Measurements from ENCODE around the gene GDPD5. TPM values are rescaled to one million over a fixed set of nuclear protein-coding genes. Genes with fewer than 3 reads are reported as not detected.

The GDPD5 gene
- total and polyA plus RNA-seq, 12 donors, result 4.1 to 110 (median 14.5) TPM

DNA sequence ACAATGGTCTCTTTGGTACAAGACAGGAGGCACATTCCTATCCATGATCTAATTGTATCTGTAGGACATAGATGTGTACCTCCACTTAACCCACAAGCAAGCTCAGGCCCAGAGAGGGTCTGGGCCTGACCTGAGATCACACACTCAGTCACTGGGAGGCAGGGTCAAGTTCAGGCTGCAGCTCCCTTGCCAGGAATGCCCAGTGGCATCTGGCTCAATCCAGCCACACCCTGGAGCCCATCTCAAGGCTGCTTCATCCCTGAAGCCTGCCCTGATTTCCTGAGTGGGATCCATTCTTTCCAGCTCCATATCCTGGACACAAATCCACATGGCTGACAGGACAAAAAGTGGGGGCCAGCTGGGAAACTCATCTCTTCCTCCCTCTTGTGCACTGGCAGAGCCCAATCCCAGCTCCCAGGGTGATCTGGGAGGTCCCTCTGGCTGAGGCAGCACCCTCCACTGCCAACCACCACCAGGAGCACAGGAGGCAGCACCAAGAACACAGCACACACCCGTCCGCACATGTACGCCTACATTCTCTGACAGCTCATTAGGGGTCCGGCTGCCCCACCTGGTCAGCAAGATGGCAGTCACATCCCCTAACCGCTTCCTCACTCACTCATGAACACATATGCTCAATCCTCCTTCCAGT lies 53.5 kb downstream of the GDPD5 start:
- no peak for TF ChIP-seq POLR2A (IDR thresholded peaks at IDR 0.05)
- TF ChIP-seq, protein P1, sequence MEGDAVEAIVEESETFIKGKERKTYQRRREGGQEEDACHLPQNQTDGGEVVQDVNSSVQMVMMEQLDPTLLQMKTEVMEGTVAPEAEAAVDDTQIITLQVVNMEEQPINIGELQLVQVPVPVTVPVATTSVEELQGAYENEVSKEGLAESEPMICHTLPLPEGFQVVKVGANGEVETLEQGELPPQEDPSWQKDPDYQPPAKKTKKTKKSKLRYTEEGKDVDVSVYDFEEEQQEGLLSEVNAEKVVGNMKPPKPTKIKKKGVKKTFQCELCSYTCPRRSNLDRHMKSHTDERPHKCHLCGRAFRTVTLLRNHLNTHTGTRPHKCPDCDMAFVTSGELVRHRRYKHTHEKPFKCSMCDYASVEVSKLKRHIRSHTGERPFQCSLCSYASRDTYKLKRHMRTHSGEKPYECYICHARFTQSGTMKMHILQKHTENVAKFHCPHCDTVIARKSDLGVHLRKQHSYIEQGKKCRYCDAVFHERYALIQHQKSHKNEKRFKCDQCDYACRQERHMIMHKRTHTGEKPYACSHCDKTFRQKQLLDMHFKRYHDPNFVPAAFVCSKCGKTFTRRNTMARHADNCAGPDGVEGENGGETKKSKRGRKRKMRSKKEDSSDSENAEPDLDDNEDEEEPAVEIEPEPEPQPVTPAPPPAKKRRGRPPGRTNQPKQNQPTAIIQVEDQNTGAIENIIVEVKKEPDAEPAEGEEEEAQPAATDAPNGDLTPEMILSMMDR (IDR thresholded peaks at IDR 0.05), result no peak
- Histone ChIP-seq H3K36me3 (replicated peaks in 1 of 2) (no peaks in the 10 kb centered on the region), H3K27me3 (no peaks in the 10 kb centered on the region), H3K27ac (no peak overlapping the region), H3K4me1 (replicated peaks in 1 of 2) (peaks cover 7 to 54% of the 10 kb centered on the region in 2 donors), H3K9me3 (replicated peaks in 1 of 3) (no peaks in the 10 kb centered on the region), H3K4me3 (no peak overlapping the region)
- no peak for DNase-seq
- 90 to 98% (median 93%) methylated on average over 5 of the region's 5 CpGs for WGBS, 4 donors
- intact Hi-C loops (cut with DNase I), result no loop called here

DNA sequence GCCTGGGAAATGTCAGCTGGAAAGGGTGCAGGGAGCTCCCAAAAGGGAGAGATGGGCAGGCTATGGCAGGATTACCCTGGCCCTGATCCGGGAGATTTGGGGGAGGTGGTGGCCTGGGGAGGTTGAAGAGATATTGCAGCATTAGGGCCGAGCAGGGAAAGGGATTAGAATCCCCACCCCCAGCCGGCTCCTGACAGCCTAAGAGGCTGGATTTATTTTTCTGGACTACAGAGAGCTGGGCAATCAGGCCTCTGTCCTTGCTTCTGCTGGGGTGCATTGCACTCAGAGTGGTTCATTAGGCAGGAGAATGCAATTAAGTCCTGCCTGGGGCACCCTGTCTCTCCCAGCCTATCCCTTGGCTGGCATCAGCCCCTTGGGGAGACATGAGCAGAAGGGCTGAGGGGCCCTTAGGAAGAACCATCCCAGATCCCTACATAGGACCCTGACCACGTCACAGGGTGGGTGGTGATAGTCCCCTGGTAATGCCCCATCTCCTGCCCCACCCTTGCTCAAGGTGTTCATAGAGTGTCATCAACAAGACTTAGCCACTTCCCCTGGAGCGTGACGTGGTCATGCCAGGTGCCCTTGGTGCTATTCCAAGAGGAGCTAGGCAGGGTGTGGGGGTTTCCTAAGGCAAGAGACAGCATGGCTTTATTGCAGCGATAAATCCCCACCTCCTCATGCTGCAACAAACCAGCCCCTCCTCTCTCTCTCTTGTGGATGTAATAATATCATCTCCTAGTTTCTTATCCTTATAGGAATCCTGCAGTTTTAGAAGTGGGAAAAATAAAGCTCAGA lies 54.4 kb downstream of the GDPD5 start:
- no peaks in the 10 kb centered on the region for H3K36me3 ChIP-seq (replicated peaks in 1 of 2)
- 80 to 91% (median 87%) methylated on average over 4 to 7 of the region's 7 CpGs for WGBS, 4 donors
- H3K9me3 ChIP-seq (replicated peaks in 1 of 3), result no peaks in the 10 kb centered on the region
- intact Hi-C loops (cut with DNase I), result no loop called here
- H3K27me3 ChIP-seq, result no peaks in the 10 kb centered on the region
- H3K4me1 ChIP-seq (replicated peaks in 1 of 2), result peaks cover 7 to 54% of the 10 kb centered on the region in 2 donors
- H3K4me3 ChIP-seq, result no peak overlapping the region
- peak overlapping the region in 1 of 5 donors; percentile 38 for H3K27ac ChIP-seq
- TF ChIP-seq POLR2A (IDR thresholded peaks at IDR 0.05), result no peak
- TF ChIP-seq, protein P1 (IDR thresholded peaks at IDR 0.05), result no peak
- DNase-seq, result peak in 1 of 7 donors; percentile 83

DNA sequence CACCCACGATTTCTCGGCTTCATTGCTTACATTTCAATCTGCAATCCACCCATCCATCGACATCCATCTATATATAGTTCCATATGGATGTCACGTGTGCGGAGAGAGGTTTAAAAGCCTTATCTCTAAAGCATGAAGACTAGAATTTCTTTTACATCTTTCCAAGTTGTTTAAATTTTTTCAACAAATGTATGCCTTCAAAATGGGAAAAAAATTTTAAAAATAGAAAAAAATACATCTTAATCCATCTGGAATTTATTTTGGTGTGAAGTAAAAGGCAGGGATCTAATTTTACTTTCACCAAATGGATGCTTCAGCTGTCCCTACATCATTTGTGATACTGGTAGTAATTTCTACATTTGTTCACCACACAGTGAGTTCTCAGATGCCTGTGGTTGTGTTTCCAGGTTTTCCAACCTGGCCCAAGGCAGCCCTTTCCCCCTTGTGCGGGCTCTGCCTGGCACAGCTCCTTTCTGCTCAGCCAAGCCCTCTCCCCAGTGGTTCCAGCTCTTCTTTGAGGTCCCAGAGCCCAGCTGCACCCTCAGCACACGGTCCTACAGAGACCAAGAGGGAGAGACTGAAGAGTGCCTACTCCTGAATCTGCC lies 55.2 kb downstream of the GDPD5 start:
- WGBS, 4 donors, result 86 to 93% (median 92%) methylated on average over 7 of the region's 7 CpGs
- intact Hi-C loops (cut with DNase I), result no loop called here
- H3K27ac ChIP-seq, result peak overlapping the region in 1 of 5 donors; percentile 38
- no peaks in the 10 kb centered on the region for H3K36me3 ChIP-seq (replicated peaks in 1 of 2)
- no peak overlapping the region for H3K4me3 ChIP-seq
- no peak for DNase-seq
- peaks cover 7 to 46% of the 10 kb centered on the region in 2 donors for H3K4me1 ChIP-seq (replicated peaks in 1 of 2)
- H3K9me3 ChIP-seq (replicated peaks in 1 of 3), result no peaks in the 10 kb centered on the region
- TF ChIP-seq POLR2A (IDR thresholded peaks at IDR 0.05), result no peak
- TF ChIP-seq, protein P1 (IDR thresholded peaks at IDR 0.05), result no peak
- no peaks in the 10 kb centered on the region for H3K27me3 ChIP-seq

DNA sequence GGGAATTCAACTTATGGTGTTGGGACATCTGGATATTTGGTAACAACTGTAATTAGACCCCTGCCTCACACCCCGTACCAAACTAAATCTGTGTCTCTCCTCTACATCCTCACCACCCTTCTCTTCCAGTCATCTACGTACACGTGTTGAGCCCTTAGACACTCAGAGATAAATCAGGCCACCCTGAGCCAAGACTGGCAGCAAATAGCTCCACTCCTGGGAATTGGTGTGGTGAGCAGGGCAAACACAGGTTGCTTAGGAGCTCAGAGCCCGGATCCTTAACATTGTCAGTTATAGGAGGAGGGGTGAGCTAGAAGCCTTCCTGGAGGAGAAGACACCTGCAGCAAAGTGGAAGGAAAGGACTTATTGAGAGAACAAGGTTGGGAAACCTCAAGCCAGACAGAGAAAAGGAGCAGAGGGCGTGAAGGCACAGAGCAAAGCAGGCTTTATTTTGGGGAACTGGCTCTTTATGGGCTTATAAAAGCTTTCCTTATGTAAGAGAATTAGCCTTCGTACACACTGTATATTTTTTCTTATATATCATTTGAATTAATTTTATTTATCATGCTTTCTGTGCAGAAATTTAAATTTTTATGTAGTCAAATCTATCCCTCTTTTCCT lies 55.8 kb downstream of the GDPD5 start:
- WGBS, 4 donors, result 64 to 77% (median 68%) methylated on average over 6 of the region's 6 CpGs
- no peak for DNase-seq

More for the DNA sequence above, 55.8 kb downstream of the GDPD5 start:
- H3K27me3 ChIP-seq, result no peaks in the 10 kb centered on the region
- H3K4me3 ChIP-seq, result no peak overlapping the region
- no peak for TF ChIP-seq POLR2A (IDR thresholded peaks at IDR 0.05)
- TF ChIP-seq, protein P1 (IDR thresholded peaks at IDR 0.05), result no peak
- peak overlapping the region in 2 of 5 donors; percentile 68 to 84 for H3K27ac ChIP-seq
- peaks cover 7 to 39% of the 10 kb centered on the region in 2 donors for H3K4me1 ChIP-seq (replicated peaks in 1 of 2)
- intact Hi-C loops (cut with DNase I), result no loop called here
- H3K36me3 ChIP-seq (replicated peaks in 1 of 2), result no peaks in the 10 kb centered on the region
- no peaks in the 10 kb centered on the region for H3K9me3 ChIP-seq (replicated peaks in 1 of 3)

Measured in adrenal gland (tissue), 12 donors.